RWPE2 (cell line): Measurements from ENCODE around the gene ITIH5.
"Not testable (repeated sequence)": the region's sequence is repeated elsewhere in the genome, so short reads cannot be mapped to it uniquely, and the experiment has no call there.

Experiments used
- ATAC-seq: fragments of 200-7000 bp; cut with Tn5 transposase; 3 replicates; pipeline ENCODE4 v1.9.1; 2021; ENCODE audit warnings: low read depth
- DNase-seq: peaks from one replicate; pipeline ENCODE4 v3.0.0-alpha.2; 2020; ENCODE audit warnings: low spot score
- H3K27ac ChIP-seq: fragments of 450-650 bp; 2 replicates; pipeline ENCODE4 v1.5.1; 2017; ENCODE audit warnings: mild to moderate bottlenecking; ENCODE audit not compliant: poor library complexity, severe bottlenecking
- H3K27me3 ChIP-seq: fragments of 250-450 bp; sonication (Bioruptor Pico); 2 replicates; pipeline ENCODE4 v1.5.1; 2021; ENCODE audit warnings: mild to moderate bottlenecking, moderate library complexity; ENCODE audit not compliant: insufficient read depth, poor library complexity, severe bottlenecking
- H3K36me3 ChIP-seq: fragments of 250-450 bp; sonication (Bioruptor Pico); 2 replicates; pipeline ENCODE4 v1.5.1; 2020; ENCODE audit warnings: low read depth, mild to moderate bottlenecking, moderate library complexity
- H3K4me1 ChIP-seq: fragments of 250-450 bp; sonication (Bioruptor Pico); 2 replicates; pipeline ENCODE4 v1.5.1; 2021; ENCODE audit warnings: mild to moderate bottlenecking, moderate library complexity; ENCODE audit not compliant: insufficient read depth, poor library complexity, severe bottlenecking
- H3K4me3 ChIP-seq: fragments of 250-450 bp; sonication (Bioruptor Pico); 2 replicates; pipeline ENCODE4 v1.5.1; 2021; ENCODE audit warnings: mild to moderate bottlenecking, moderate library complexity; ENCODE audit not compliant: severe bottlenecking
- H3K9me3 ChIP-seq: fragments of 250-450 bp; sonication (Bioruptor Pico); 2 replicates; pipeline ENCODE4 v1.5.1; 2021; ENCODE audit warnings: mild to moderate bottlenecking, moderate library complexity; ENCODE audit not compliant: severe bottlenecking
- TF ChIP-seq, protein P1 (sequence below): fragments of 450-650 bp; IDR thresholded peaks from one replicate; pipeline ENCODE4 v1.5.1; 2017; ENCODE audit warnings: mild to moderate bottlenecking, moderate library complexity; ENCODE audit not compliant: poor library complexity, severe bottlenecking

ITIH5 gene

DNA sequence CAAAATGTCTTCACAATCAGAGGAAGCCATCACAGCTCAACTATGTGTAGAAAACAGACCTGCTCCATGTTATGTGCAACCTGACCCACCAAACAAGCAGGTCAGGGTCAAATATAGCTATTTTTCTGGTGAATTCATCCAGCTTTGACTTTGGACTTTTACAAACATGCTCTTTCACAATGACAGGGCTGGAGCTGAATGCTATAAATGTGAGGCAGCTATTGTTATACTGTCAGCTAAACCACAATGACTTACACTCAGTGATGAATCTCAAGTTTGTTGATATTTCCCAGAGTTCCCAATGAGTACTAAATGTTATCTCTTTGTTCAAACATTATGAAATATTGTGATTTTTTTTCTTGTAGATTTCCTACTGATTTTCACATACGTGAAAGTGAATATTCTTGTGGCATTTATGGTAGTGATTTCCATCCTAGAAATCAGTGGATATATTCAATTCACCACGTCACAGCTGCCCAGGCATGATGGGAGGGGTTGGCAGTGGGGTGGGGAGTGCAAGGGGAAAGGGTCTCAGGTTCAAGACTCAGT, 33.9 kb upstream of the ITIH5 start:
- TF ChIP-seq, protein P1, sequence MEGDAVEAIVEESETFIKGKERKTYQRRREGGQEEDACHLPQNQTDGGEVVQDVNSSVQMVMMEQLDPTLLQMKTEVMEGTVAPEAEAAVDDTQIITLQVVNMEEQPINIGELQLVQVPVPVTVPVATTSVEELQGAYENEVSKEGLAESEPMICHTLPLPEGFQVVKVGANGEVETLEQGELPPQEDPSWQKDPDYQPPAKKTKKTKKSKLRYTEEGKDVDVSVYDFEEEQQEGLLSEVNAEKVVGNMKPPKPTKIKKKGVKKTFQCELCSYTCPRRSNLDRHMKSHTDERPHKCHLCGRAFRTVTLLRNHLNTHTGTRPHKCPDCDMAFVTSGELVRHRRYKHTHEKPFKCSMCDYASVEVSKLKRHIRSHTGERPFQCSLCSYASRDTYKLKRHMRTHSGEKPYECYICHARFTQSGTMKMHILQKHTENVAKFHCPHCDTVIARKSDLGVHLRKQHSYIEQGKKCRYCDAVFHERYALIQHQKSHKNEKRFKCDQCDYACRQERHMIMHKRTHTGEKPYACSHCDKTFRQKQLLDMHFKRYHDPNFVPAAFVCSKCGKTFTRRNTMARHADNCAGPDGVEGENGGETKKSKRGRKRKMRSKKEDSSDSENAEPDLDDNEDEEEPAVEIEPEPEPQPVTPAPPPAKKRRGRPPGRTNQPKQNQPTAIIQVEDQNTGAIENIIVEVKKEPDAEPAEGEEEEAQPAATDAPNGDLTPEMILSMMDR, result no peak
- H3K4me1 ChIP-seq, result no peaks in the 10 kb centered on the region
- DNase-seq (no peak), ATAC-seq (peak; percentile 84)
- H3K27me3 ChIP-seq, result no peaks in the 10 kb centered on the region
- no peaks in the 10 kb centered on the region for H3K9me3 ChIP-seq
- no peak overlapping the region for H3K27ac ChIP-seq
- H3K4me3 ChIP-seq, result no peak overlapping the region
- H3K36me3 ChIP-seq, result no peaks in the 10 kb centered on the region

DNA sequence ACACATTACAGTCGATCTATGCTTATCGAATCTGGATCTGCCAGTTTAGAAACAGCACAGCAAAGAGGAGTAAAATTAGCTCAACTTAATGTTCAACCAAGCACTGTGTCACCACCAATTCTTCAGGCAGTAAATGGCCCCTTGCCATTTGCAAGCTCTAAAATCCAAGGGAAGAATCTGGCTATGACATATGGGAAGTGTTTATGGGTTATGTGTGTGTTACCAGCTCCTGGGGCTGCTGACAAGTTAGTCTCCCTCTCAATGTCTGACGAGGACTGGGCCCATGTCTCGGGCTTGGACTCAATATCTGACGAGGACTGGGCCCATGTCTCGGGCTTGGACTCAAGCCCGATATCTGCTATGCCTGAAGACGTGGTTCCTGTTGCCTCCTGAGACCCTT, 30.7 kb upstream of the ITIH5 start:
- TF ChIP-seq, protein P1, result no peak
- Histone ChIP-seq H3K36me3 (no peaks in the 10 kb centered on the region), H3K27ac (no peak overlapping the region), H3K4me1 (no peaks in the 10 kb centered on the region), H3K4me3 (no peak overlapping the region), H3K9me3 (no peaks in the 10 kb centered on the region), H3K27me3 (no peaks in the 10 kb centered on the region)
- ATAC-seq (no peak), DNase-seq (no peak)

DNA sequence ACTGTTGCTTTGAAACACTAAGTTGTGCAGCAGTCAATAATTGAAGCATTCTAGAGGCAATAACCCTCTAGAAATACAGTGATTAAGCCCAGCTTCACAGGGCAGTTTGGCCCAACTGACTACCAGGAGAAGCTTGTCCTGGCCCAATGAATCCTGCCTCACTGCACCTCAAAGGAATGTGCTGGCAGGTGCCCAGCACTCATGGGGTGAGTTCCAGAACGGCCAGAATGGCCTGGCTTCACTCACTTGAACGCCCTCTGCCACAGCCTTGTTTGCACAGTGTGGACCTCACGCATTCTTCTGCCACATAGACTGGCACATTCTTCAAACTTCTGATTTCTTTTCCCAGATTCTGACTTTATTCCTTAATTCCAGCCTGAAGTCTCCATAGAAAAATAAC, 29.8 kb upstream of the ITIH5 start:
- no peaks in the 10 kb centered on the region for H3K9me3 ChIP-seq
- no peak overlapping the region for H3K27ac ChIP-seq
- H3K36me3 ChIP-seq, result no peaks in the 10 kb centered on the region
- TF ChIP-seq, protein P1, result no peak
- no peaks in the 10 kb centered on the region for H3K4me1 ChIP-seq
- ATAC-seq (no peak), DNase-seq (no peak)
- H3K27me3 ChIP-seq, result no peaks in the 10 kb centered on the region
- H3K4me3 ChIP-seq, result no peak overlapping the region

DNA sequence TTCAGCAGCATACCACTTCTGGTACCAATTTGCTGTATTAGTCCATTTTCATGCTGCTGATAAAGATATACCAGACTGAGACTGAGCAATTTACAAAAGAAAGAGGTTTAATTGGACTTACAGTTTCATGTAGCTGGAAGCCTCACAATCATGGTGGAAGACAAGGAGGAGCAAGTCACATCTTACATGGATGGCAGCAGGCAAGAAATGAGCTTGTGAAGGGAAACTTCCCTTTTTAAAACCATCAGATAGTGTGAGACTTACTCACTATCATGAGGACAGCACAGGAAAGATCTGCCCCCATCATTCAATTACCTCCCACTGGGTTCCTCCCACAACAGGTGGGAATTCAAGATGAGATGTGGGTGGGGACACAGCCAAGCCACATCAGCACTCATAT, 26.4 kb upstream of the ITIH5 start:
- not testable (repeated sequence) for DNase-seq, H3K27ac ChIP-seq, ATAC-seq

DNA sequence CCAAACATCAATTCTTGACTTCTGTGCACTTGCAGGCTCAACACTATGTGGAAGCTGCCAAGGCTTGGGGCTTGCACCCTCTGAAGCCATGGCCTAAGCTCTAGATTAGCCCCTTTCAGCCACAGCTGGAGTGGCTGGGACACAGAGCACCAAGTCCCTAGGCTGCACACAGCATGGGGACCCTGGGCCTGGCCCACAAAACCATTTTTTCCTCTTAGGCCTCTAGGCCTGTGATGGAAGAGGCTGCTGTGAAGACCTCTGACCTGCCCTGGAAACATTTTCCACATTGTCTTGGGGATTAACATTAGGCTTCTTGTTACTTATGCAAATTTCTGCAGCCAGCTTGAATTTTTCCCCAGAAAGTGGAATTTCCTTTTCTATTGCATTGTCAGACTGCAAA, 25.6 kb upstream of the ITIH5 start:
- DNase-seq, ATAC-seq, H3K4me3 ChIP-seq, H3K4me1 ChIP-seq, H3K27ac ChIP-seq, H3K36me3 ChIP-seq, H3K27me3 ChIP-seq, H3K9me3 ChIP-seq: not testable (repeated sequence)

More for the DNA sequence above, 26.4 kb upstream of the ITIH5 start:
- not testable (repeated sequence) for H3K4me1 ChIP-seq, H3K36me3 ChIP-seq, H3K27me3 ChIP-seq, H3K9me3 ChIP-seq, H3K4me3 ChIP-seq

DNA sequence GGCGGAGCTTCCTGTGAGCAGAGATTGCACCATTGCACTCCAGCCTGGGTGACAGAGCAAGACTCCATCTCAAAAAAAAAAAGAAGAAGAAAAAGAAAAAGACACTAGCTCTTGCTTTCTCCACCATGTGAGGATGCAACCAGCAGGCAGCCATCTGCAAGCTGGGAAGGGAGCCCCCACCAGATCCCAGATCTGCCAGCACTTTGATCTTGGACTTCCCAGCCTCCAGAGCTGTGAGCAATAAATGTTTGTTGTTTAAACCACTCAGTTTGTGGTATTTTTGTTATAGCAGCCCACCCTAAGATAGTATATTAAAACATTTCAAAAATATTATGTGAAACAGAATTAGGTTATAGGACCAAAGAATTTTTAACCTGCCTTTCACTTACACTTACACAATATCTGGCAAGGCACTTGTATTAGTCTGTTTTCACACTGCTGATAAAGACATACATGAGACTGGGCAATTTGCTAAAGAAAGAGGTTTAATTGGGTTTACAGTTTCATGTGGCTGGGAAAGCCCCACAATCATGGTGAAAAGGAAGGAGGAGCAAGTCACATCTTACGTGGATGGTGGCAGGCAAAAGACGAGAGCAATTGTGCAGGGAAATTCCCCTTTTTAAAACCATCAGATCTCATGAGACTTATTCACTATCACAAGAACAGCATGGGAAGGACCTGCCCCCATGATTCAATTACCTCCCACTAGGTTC, 24.3 kb upstream of the ITIH5 start:
- not testable (repeated sequence) for H3K27me3 ChIP-seq, ATAC-seq, H3K27ac ChIP-seq, H3K36me3 ChIP-seq, H3K4me3 ChIP-seq, H3K9me3 ChIP-seq, DNase-seq, H3K4me1 ChIP-seq
